SH-SY5Y (cell line): ENCODE measurements around the gene LRRTM4.

Source experiments
- GATA2 ChIP-seq: IDR thresholded peaks from 2 replicates; pipeline ENCODE4 v1.6.1; 2011; ENCODE audit warnings: mild to moderate bottlenecking, low read depth, low read length
- GATA3 ChIP-seq: IDR thresholded peaks from 2 replicates; pipeline ENCODE4 v1.6.1; 2011; ENCODE audit warnings: low read depth, mild to moderate bottlenecking, low read length, moderate library complexity

The LRRTM4 gene

DNA sequence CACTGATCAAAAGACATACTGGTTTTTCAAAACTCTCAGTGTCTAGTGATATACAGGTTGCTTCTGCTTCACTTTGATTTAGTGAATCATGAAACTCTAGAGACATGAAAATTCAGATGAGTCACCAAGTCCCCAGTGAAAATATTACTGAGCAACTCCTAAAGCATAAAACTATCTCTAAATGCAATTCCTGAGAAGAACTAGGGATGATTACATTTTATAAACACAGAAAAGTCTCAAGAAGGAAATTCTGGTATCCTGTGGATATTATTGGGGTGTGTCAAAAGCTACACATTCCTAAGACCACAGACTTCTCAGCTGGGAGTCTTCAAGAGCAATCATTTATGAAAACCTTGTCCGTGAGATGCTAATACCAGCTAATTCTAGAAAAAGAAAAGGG is 9.7 kb downstream of the LRRTM4 start:
- TF ChIP-seq GATA3 (no peak), GATA2 (no peak)

DNA sequence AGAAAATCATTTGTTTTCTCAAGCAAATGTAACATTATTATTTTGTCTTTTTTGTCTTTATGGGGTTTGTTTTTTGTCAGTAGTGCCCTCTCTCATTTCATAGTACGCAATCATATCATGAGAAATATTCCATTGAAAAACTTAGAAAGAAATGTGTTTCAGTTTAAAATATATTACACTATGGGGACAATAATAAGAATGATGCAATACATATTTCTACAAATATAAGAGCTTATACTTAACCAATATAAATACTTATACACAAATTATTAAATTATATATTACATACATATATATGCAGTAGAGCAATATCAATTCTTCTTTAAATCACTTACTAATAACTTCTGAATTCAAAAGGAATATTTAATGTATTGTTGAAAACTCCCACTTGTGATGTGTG is 13.7 kb downstream of the LRRTM4 start:
- TF ChIP-seq GATA3 (no peak), GATA2 (no peak)

DNA sequence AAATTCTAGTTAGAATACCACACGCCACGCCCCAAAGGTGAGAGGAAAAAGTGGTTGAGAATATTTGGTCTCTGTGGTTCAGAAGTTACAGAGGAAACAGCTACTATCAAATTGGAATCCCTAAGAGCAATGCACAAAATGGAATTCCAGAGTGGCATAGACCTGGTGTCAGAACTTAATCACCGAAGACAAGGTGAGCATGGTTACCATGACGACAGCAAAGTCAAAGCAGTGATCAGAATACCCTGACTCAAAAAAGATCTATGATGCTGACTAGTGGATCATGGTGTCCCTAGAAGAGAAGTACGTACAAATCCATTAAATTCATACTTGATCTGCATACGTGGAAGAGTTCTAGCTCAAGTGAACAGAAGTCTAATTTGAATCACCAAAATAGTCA is 14.5 kb downstream of the LRRTM4 start:
- TF ChIP-seq GATA3 (no peak), GATA2 (no peak)

DNA sequence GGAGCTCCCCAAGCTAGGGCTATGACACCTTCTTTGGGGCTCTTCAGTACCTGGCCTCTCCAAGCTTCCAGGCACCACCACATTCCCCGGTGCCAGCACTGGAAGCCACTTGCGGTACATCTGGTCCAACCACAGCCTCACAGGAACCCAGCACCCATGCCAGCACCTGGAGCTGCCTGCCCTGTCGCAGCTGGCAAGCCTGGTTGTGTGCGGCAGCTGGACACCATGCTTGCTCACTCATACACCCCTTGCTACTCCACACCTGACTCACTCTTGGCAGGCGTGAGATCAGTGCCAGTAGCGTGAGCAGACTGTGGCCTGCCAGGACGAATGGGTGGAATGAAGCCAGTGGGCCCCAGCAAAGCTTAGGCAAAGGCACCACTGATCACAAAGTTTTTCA is 34.0 kb downstream of the LRRTM4 start:
- TF ChIP-seq GATA2 (no peak), GATA3 (no peak)

DNA sequence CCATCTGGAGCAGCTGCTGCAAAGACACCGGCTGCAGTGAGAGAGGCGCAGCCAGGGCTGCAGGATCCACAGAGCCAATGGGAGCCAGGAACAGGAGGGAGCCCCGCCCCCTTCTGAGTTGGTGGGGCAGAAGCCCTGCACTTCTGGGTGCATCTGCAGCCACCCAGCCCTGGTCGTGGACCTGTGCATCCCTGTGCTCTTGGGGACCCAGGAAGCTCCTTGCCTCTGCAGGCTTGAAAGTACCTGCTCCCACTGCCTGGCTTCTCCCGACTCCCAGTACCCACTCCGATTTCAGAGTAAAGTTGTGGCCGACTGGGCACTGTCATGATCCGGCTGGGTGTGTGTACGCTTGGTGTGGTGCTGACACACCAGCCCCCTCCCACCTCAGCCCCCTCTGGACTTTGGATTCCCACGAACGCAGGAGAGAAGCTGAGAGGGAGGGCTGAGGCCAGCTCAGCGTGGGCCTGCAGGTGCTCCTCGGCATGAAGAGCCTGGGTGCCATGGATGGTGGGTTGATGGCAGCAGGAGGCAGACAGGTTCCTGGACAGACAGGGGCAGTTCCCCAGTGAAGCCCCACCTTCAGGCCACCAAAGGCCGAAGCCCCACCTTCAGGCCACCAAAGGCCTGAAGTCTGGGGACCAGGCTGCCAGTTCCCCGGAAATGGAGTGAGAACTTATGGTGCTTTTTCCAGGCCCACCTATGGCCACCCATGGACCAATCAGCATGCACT is 34.9 kb downstream of the LRRTM4 start:
- TF ChIP-seq GATA3: no peak
- TF ChIP-seq GATA2: no peak

DNA sequence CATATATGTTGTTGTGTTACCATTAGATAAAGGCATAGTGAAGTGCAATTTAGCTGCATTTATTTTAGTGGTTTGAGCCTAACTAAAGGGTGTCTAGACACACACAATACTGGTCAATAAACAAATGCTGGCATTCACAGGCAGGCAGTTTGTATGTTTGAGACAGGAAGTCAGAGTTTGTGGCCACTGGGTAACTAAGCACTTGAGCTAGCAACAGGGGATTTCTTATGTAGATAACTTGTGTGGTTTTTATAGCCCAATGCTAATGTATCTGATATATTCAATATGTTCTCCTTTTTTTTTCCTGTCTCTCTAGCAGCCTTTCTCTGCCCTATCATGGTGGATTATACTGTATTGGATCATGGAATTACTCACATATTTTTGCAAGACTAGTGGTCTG is 38.1 kb downstream of the LRRTM4 start:
- no peak for TF ChIP-seq GATA2
- TF ChIP-seq GATA3: no peak

DNA sequence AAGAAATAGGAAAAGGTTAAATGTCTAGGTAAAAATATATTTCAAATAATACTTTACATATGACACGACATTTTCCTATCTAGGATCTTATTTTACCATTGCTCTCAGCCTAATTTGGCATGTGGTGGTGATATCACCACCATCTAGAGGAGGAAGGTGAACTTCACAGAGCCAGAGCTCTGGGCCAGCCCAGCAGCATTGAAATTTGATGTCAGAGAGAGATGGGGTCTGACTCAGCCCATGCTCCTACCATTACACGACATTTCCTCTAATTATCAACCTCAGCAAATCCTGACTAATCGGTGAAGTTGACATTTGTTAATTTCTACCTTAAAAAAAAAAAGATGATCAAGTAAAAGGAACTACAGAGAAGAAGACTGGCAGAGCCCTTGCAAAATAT is 42.3 kb downstream of the LRRTM4 start:
- TF ChIP-seq GATA3: 0 out of 2 replicates have a peak, but pooled peaks have one; percentile 40
- TF ChIP-seq GATA2: peak; percentile 44; the same call in 1 of the 2 replicates

DNA sequence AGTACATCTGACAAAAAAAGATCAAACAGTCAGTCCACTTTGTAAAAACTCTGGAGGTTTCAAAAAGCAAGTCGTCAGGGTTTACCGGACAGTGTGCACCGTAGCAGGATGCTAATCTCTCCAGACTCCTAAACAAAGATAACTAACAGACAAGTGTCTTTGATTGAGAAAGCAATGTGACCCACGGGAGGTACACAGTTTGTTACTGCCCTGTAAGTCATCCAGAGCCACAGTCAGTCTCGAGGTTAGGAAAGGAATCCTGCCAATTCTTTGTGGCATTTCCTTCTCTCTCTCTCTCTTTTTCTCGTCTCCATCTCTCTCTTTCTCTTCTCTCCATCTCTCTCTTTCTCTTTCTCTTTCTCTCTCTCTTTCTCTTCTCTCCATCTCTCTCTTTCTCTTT is 42.8 kb downstream of the LRRTM4 start:
- TF ChIP-seq GATA3: no peak

DNA sequence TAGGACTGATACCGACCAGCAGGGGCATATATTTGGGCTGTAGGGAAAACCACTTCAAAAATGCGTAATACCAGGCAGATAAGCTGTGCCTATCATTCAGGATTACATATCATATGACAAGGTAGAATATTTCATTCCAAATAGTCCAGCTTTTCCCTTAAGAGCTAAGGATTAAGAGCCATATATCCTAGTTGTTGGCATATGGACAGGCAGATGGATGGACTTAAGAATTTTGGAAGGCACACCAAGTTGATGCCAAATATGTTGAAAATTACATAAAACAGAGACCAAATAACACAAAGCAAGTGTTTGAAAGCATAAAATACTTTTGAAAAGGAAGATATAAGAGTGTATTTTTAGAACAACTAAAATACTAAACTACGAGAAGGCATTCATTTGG is 52.1 kb downstream of the LRRTM4 start:
- TF ChIP-seq GATA3: no peak
- no peak for TF ChIP-seq GATA2

DNA sequence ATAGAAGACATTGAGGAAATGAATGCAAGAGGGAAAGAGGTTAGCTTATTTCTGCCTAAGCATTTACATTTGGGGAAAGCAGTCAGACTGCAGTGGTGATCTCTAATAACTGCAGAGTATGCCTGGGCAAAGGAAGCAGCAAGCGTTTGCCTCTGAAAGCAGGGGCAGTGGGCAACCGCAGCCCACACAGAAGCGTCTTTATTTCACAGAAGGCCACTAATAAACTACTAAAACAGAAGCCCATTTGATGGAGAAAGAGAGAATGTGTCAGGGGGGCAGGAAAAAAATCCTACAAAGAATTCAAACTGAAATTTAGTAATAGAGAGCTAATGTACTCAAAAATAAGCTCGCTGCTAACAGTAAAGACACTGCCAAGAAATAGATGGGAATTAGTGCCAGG is 53.1 kb downstream of the LRRTM4 start:
- TF ChIP-seq GATA3 (no peak), GATA2 (no peak)

DNA sequence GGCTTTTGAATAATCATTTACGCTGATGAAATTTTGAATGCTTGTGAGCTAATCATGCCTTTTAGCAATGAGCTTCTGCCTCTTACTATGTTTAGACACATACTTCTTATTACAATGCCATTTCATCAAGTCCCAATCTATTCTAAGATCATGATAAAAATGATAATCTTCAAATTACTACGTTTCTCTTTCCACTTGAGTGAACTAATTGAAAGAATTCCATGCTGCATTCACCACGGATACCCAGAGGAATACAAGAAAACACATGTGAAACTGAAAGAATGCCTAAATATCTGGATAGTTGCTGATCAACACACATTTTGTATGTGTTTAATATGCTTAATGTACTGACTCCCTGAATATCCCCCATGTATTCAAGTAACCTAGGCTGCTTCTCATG is 62.3 kb downstream of the LRRTM4 start:
- TF ChIP-seq GATA2: no peak
- TF ChIP-seq GATA3: no peak

DNA sequence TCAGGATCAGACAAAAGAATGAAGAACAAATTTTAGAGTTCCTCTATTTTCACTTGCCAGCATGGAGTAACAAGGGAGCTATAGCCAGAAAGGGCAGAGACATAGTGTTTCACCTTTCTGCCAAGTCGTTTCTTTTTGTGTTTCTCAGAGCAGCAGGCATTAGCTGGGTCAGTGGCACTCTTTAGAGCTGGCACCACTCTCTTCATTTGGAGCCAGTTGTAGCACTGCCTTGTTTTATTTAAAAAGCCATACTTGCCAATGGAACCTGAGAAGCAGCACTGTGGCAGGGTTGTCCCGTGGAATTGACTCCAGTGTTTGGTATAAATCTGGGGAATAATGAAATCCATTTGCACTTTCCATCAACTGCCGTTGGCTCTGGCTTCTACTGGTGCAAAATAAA is 64.0 kb downstream of the LRRTM4 start:
- TF ChIP-seq GATA3 (no peak), GATA2 (no peak)

DNA sequence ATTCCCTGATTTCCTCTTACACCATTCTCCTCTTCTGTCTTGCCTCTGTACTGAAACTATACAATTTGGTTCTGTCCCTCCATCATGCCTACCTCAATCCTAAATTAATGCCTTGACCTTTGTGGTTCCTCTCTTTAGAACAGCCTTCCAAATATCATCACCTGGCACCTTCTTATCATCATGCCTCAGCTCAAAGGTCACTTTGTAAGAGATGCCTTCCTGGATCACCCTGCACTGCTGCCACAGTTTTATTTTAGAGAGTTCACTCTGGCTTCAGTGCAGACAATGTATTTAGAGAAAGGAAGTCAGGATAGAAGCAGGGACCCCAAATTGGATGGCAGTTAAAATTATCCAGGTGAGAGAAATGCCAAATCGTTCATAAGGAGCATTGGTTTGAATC is 64.5 kb downstream of the LRRTM4 start:
- TF ChIP-seq GATA3 (no peak), GATA2 (no peak)

DNA sequence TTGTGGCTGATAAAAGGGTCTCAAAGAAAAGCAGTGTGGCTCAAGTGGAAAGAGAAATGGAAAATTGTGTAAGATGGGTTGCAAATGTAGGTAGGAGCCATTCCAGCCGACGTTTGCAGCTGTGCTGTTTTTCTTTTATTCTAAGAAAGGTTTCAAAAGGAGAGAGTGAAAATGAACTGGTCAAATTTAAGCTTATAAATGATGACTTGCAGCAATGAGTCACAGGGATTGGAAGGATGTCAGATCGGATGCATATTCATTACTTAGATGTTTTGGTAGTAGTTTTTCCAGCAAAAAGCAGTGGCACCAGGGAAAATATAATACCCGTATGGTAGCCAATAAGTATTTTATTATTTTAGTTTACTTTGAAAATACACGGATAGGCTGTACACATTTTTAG is 79.1 kb downstream of the LRRTM4 start:
- TF ChIP-seq GATA3 (no peak), GATA2 (no peak)

DNA sequence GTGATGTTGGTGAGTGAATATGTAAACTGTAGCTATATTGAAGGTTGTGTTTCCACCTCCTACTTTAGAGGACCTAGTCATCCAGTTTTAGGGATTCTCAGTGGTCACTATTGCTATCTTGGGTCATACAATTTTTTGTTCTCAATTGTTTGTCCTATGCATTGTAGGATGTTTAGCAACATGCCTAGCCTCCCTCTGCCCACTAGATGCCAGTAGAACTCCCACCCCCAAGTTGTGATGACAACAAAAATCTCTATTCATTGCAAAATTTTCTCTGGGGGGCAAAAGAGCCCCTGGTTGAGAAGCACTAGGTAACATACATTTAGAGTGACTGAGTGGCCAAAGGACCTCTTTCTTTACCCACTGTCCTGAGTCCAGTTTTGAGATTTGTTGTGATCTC is 87.3 kb downstream of the LRRTM4 start:
- TF ChIP-seq GATA2 (no peak), GATA3 (no peak)

DNA sequence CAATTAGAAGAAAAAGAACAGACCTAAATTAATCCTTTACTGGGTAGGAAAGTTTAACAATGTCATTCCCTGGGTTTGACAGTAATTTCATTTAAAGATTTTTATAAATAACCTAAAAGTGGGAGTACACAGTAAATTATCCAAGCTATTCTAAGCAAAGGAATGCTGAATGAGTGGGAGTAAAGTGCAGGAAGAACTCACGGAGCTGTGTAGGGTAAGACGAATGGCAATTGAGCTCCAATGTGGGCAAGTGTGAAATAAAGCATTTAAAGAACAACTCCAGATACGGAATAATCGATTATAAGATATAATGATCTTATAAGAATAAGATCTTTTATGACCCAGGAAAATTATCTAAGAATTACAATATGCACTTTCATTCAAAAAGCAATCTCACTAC is 93.2 kb downstream of the LRRTM4 start:
- TF ChIP-seq GATA3 (no peak), GATA2 (no peak)

DNA sequence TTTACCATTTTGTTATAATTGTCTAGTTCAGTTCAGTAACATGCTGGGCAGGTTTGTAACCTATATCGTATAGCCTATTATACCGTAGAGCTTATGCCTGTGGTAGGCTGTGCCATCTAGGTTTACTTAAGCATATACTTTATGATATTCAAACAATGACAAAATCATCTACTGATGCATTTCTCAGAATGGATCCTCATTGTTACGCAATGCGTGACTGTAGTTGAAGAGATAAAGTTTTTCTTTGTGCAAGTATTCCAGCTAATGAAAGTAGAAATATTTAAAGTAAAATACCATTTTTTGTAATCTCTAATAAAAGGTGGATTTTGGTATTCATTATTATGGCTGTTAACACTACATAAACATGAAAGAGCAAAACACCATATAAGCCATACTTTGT is 100.2 kb downstream of the LRRTM4 start:
- no peak for TF ChIP-seq GATA2
- TF ChIP-seq GATA3: no peak
